Mononuclear cell (primary cell): ENCODE results near the gene UGT1A6. TPM values are rescaled to one million over a fixed set of nuclear protein-coding genes. Genes with fewer than 3 reads are reported as not detected.

Experiments used
- H3K27me3 ChIP-seq: 2 replicates; pipeline ENCODE4 v1.6.0; 2011; ENCODE audit warnings: low read length, control low read depth; ENCODE audit not compliant: insufficient read depth
- H3K4me1 ChIP-seq: 2 replicates; pipeline ENCODE4 v1.5.1; 2011; ENCODE audit warnings: mild to moderate bottlenecking, low read length, control low read depth; ENCODE audit not compliant: insufficient read depth
- H3K4me3 ChIP-seq: 2 replicates; pipeline ENCODE4 v1.5.1; 2011; ENCODE audit warnings: mild to moderate bottlenecking, low read length, moderate library complexity
- H3K9me3 ChIP-seq: 2 replicates; pipeline ENCODE4 v1.5.1; 2011; ENCODE audit warnings: low read depth, mild to moderate bottlenecking, control low read depth, low read length
- total RNA-seq: library from RNA; depleted of rRNA; stranded (reverse); fragments of >200 nt; gene quantifications from one replicate; pipeline ENCODE4 v1.2.3, GENCODE V29; 2012

UGT1A6 gene
- total RNA-seq, 1 donor: not detected

- Histone ChIP-seq H3K27me3 (no peaks in the 10 kb centered on the region), H3K4me3 (no peak within 1 kb of the TSS), H3K9me3 (no peaks in the 10 kb centered on the region), H3K4me1 (no peaks in the 10 kb centered on the region)
Measured at GRCh38 chr2:233760043-233760442, 67.4 kb downstream of the UGT1A6 start, which contains the start of gene UGT1A1. Gene UGT1A1 (plus strand): TSS chr2:233760270. CDS start chr2:233760288, 18 bp downstream.

GRCh38 chr2:233761040-233761769 is 68.5 kb downstream of the UGT1A6 start:
- H3K4me1 ChIP-seq: no peaks in the 10 kb centered on the region
- H3K9me3 ChIP-seq: no peaks in the 10 kb centered on the region
- no peak overlapping the region for H3K4me3 ChIP-seq
- no peaks in the 10 kb centered on the region for H3K27me3 ChIP-seq

GRCh38 chr2:233764264-233764663 is 71.6 kb downstream of the UGT1A6 start:
- Histone ChIP-seq H3K4me1 (no peaks in the 10 kb centered on the region), H3K4me3 (no peak overlapping the region), H3K27me3 (peaks cover 2% of the 10 kb centered on the region), H3K9me3 (no peaks in the 10 kb centered on the region)

GRCh38 chr2:233764761-233765160 is 72.1 kb downstream of the UGT1A6 start:
- Histone ChIP-seq H3K4me1 (no peaks in the 10 kb centered on the region), H3K9me3 (no peaks in the 10 kb centered on the region), H3K27me3 (peaks cover 2% of the 10 kb centered on the region), H3K4me3 (no peak overlapping the region)

- H3K27me3 ChIP-seq: peaks cover 2% of the 10 kb centered on the region
- H3K4me1 ChIP-seq: no peaks in the 10 kb centered on the region
- H3K9me3 ChIP-seq: no peaks in the 10 kb centered on the region
- no peak overlapping the region for H3K4me3 ChIP-seq
Measured at GRCh38 chr2:233766416-233766815, 73.7 kb downstream of the UGT1A6 start.

GRCh38 chr2:233768076-233768475 is 75.4 kb downstream of the UGT1A6 start:
- H3K4me1 ChIP-seq: no peaks in the 10 kb centered on the region
- no peak overlapping the region for H3K4me3 ChIP-seq
- peaks cover 2% of the 10 kb centered on the region for H3K27me3 ChIP-seq
- no peaks in the 10 kb centered on the region for H3K9me3 ChIP-seq

GRCh38 chr2:233769260-233769659 is 76.6 kb downstream of the UGT1A6 start:
- Histone ChIP-seq H3K4me3 (no peak overlapping the region), H3K9me3 (no peaks in the 10 kb centered on the region), H3K4me1 (no peaks in the 10 kb centered on the region), H3K27me3 (peaks cover 2% of the 10 kb centered on the region)

- no peaks in the 10 kb centered on the region for H3K9me3 ChIP-seq
- H3K4me3 ChIP-seq: no peak overlapping the region
- H3K4me1 ChIP-seq: no peaks in the 10 kb centered on the region
- peaks cover 2% of the 10 kb centered on the region for H3K27me3 ChIP-seq
Measured at GRCh38 chr2:233772153-233772552, 79.5 kb downstream of the UGT1A6 start.

- Histone ChIP-seq H3K9me3 (no peaks in the 10 kb centered on the region), H3K4me3 (no peak overlapping the region), H3K4me1 (no peaks in the 10 kb centered on the region), H3K27me3 (peaks cover 2% of the 10 kb centered on the region)
Measured at GRCh38 chr2:233772583-233772982, 79.9 kb downstream of the UGT1A6 start.

GRCh38 chr2:233773854-233774253 is 81.2 kb downstream of the UGT1A6 start:
- H3K27me3 ChIP-seq: no peaks in the 10 kb centered on the region
- no peaks in the 10 kb centered on the region for H3K4me1 ChIP-seq
- H3K9me3 ChIP-seq: no peaks in the 10 kb centered on the region
- no peak overlapping the region for H3K4me3 ChIP-seq

- no peaks in the 10 kb centered on the region for H3K27me3 ChIP-seq
- no peak overlapping the region for H3K4me3 ChIP-seq
- H3K4me1 ChIP-seq: no peaks in the 10 kb centered on the region
- H3K9me3 ChIP-seq: no peaks in the 10 kb centered on the region
Measured at GRCh38 chr2:233775414-233775813, 82.7 kb downstream of the UGT1A6 start.

GRCh38 chr2:233778030-233778429 is 85.3 kb downstream of the UGT1A6 start, which contains the start of gene MROH2A:
Gene MROH2A (plus strand): TSS chr2:233778330. CDS start chr2:233779359, 1,029 bp downstream.
- no peaks in the 10 kb centered on the region for H3K4me1 ChIP-seq
- H3K27me3 ChIP-seq: no peaks in the 10 kb centered on the region
- H3K9me3 ChIP-seq: no peaks in the 10 kb centered on the region
- H3K4me3 ChIP-seq: no peak within 1 kb of the TSS

- Histone ChIP-seq H3K4me1 (no peaks in the 10 kb centered on the region), H3K27me3 (no peaks in the 10 kb centered on the region), H3K4me3 (no peak overlapping the region), H3K9me3 (no peaks in the 10 kb centered on the region)
Measured at GRCh38 chr2:233779722-233780121, 87.0 kb downstream of the UGT1A6 start.

- H3K4me3 ChIP-seq: no peak overlapping the region
Measured at GRCh38 chr2:233780771-233781170, 88.1 kb downstream of the UGT1A6 start.

GRCh38 chr2:233789554-233789953 is 96.9 kb downstream of the UGT1A6 start:
- no peaks in the 10 kb centered on the region for H3K9me3 ChIP-seq
- no peaks in the 10 kb centered on the region for H3K4me1 ChIP-seq
- H3K4me3 ChIP-seq: no peak overlapping the region
- H3K27me3 ChIP-seq: no peaks in the 10 kb centered on the region

More at GRCh38 chr2:233780771-233781170, 88.1 kb downstream of the UGT1A6 start:
- Histone ChIP-seq H3K9me3 (no peaks in the 10 kb centered on the region), H3K4me1 (no peaks in the 10 kb centered on the region), H3K27me3 (no peaks in the 10 kb centered on the region)
